ENCODE measurements around the gene ANXA8.
"Not testable (repeated sequence)": the region's sequence is repeated elsewhere in the genome, so short reads cannot be mapped to it uniquely, and the experiment has no call there.

ANXA8 gene

DNA sequence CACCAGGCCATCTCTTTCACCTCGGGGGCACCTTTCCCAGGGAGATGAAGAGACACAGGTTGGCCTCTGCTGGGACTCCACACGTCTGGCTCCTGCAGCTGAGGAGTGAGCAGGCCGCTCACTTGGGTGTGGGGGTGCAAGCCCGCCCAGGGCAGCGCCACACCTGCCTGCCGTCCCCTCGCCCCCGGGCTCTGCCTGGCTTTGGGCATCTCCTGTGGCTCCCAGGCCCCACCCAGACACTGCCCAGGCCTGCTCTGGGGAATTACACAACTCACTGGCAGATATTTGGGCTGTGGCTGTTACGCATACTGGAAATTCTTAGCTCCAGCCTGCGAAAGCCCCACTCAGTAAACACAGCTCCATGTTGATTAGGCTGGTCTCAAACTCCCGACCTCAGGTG, at the start of gene ANXA8:
Gene ANXA8, minus strand, starts transcription at position 193 of the 400 bp plus-strand sequence. Its CDS starts 182 bp downstream, at position 11.
- H3K9me3 ChIP-seq; H3K36me3 ChIP-seq (replicated peaks); H3K4me1 ChIP-seq; DNase-seq (ENCODE audit: low spot score in 2 of 2); in situ Hi-C loops (cut with MboI; ENCODE audit: low sequenced_read_pairs); H3K27me3 ChIP-seq (ENCODE audit: low read depth); H3K4me3 ChIP-seq: not testable (repeated sequence)

GRCh38 chr10:47523475-47523874, 39.6 kb upstream of the ANXA8 start, which contains the start of gene AGAP9:
AGAP9 (minus strand) TSS chr10:47523638; CDS start chr10:47523526, 112 bp downstream.
- DNase-seq (ENCODE audit: low spot score in 2 of 2); H3K27me3 ChIP-seq (ENCODE audit: low read depth); H3K36me3 ChIP-seq (replicated peaks); H3K4me3 ChIP-seq; H3K9me3 ChIP-seq; in situ Hi-C loops (cut with MboI; ENCODE audit: low sequenced_read_pairs); H3K4me1 ChIP-seq: not testable (repeated sequence)

DNA sequence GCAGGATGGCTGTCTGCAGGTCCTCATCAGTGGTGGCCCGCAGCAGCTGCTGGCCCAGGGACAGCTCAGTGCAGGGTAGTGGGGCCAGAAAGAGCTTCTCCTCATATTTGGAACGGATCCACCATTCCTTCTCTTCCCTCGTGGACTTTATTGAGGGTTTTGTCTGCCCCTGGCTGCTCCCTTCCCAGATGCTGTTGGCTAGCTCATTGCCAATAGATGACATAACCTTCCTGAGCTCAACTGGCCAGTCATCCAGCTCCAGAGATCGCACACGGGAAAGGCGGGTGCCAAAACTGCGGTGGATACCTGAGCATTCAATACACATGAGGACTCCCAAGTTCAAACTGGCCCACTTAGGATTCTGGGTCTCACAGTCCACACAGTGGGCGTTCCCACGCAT, 18.4 kb upstream of the ANXA8 start:
- in situ Hi-C loops (cut with MboI; ENCODE audit: low sequenced_read_pairs); H3K27me3 ChIP-seq (ENCODE audit: low read depth); H3K36me3 ChIP-seq (replicated peaks); H3K4me3 ChIP-seq; DNase-seq (ENCODE audit: low spot score in 2 of 2); H3K9me3 ChIP-seq; H3K4me1 ChIP-seq: not testable (repeated sequence)

DNA sequence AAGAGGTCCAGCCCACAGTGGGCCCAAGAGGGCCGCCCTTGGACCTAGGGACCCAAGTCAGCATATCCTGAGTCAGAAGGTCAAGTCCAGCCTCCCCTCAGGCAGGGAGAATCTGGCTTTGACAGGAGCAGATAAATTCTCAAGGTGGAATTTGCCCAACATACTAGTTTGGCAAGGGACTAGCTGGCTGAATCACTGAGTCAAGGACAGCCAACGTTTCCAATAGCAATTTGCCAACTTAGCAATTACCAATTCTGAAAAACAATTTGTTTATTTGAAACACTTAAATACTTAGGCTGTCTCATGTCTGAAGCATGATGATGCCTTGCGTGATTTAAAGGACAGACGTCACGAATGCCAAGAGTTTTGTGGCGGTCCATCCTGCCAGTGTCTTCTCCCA, 10.3 kb upstream of the ANXA8 start:
- H3K27me3 ChIP-seq (ENCODE audit: low read depth); H3K9me3 ChIP-seq; H3K4me3 ChIP-seq; H3K36me3 ChIP-seq (replicated peaks); in situ Hi-C loops (cut with MboI; ENCODE audit: low sequenced_read_pairs); DNase-seq (ENCODE audit: low spot score in 2 of 2); H3K4me1 ChIP-seq: not testable (repeated sequence)

- DNase-seq (ENCODE audit: low spot score in 2 of 2); H3K9me3 ChIP-seq; H3K4me1 ChIP-seq; H3K27me3 ChIP-seq (ENCODE audit: low read depth); H3K4me3 ChIP-seq; in situ Hi-C loops (cut with MboI; ENCODE audit: low sequenced_read_pairs); H3K36me3 ChIP-seq (replicated peaks): not testable (repeated sequence)
These were observed 7.7 kb upstream of the ANXA8 start, which contains the start of gene FAM25G for GRCh38 chr10:47491600-47491999. FAM25G (minus strand) TSS chr10:47491700; CDS start chr10:47491674, 26 bp downstream.

- in situ Hi-C loops (cut with MboI; ENCODE audit: low sequenced_read_pairs); DNase-seq (ENCODE audit: low spot score in 2 of 2): not testable (repeated sequence)
These were observed 5.7 kb upstream of the ANXA8 start for GRCh38 chr10:47489630-47490029.

GRCh38 chr10:47485943-47486342, 2.0 kb upstream of the ANXA8 start:
- DNase-seq (ENCODE audit: low spot score in 2 of 2); H3K36me3 ChIP-seq (replicated peaks); in situ Hi-C loops (cut with MboI; ENCODE audit: low sequenced_read_pairs); H3K9me3 ChIP-seq; H3K4me3 ChIP-seq; H3K4me1 ChIP-seq; H3K27me3 ChIP-seq (ENCODE audit: low read depth): not testable (repeated sequence)

More at GRCh38 chr10:47489630-47490029, 5.7 kb upstream of the ANXA8 start:
- not testable (repeated sequence) for H3K27me3 ChIP-seq (ENCODE audit: low read depth); H3K9me3 ChIP-seq; H3K36me3 ChIP-seq (replicated peaks); H3K4me3 ChIP-seq; H3K4me1 ChIP-seq

GRCh38 chr10:47484786-47485185, 871 bp upstream of the ANXA8 start:
- in situ Hi-C loops (cut with MboI; ENCODE audit: low sequenced_read_pairs); H3K9me3 ChIP-seq; DNase-seq (ENCODE audit: low spot score in 2 of 2); H3K4me3 ChIP-seq; H3K4me1 ChIP-seq; H3K36me3 ChIP-seq (replicated peaks); H3K27me3 ChIP-seq (ENCODE audit: low read depth): not testable (repeated sequence)

DNA sequence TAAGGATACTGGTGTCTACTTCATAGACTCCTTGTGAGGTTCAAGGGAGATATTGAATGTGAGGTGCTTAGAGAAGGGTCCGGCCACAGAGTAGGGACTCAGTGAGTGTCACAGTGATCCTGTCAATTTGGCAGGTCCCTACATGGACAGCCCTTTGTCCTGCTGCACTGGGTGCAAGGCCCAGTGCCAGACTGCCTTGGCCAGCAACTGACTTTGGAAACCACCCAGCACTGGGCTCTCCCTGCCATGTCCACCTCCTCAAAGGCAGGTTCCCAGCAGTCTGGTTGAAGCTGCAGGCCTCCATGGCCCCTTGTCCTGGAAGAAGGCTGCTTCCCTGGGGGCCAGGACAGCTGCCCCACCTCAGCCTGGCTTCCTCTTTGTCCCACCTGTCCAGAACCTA, 1.5 kb downstream of the ANXA8 start:
- H3K4me1 ChIP-seq; H3K9me3 ChIP-seq; DNase-seq (ENCODE audit: low spot score in 2 of 2); in situ Hi-C loops (cut with MboI; ENCODE audit: low sequenced_read_pairs); H3K36me3 ChIP-seq (replicated peaks); H3K27me3 ChIP-seq (ENCODE audit: low read depth); H3K4me3 ChIP-seq: not testable (repeated sequence)

DNA sequence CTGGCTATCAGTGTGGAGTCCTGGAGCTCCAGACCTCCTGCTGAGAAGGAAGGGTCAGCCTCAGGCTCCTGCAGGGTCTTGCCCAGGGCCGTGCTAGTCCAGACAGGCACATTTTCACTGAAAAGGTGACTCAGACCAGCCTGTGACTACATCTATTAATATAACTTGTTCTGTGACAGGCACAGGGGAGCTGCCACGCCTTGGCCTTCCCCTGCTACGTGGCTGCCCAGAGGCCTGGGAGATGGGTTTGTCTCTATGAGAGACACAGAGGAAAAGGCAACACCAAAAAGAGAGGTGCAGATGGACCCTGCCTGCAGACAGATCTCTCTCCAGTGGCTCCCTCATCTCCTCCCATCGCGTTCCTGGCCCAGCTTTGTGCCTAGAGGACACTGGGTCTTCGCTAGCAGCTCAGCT, 2.1 kb downstream of the ANXA8 start:
- H3K4me3 ChIP-seq; in situ Hi-C loops (cut with MboI; ENCODE audit: low sequenced_read_pairs); DNase-seq (ENCODE audit: low spot score in 2 of 2): not testable (repeated sequence)

GRCh38 chr10:47481182-47481766, 2.6 kb downstream of the ANXA8 start:
- H3K4me3 ChIP-seq; H3K4me1 ChIP-seq; H3K9me3 ChIP-seq; in situ Hi-C loops (cut with MboI; ENCODE audit: low sequenced_read_pairs); H3K36me3 ChIP-seq (replicated peaks); H3K27me3 ChIP-seq (ENCODE audit: low read depth); DNase-seq (ENCODE audit: low spot score in 2 of 2): not testable (repeated sequence)

More for the DNA sequence above, 2.1 kb downstream of the ANXA8 start:
- not testable (repeated sequence) for H3K4me1 ChIP-seq; H3K9me3 ChIP-seq; H3K27me3 ChIP-seq (ENCODE audit: low read depth); H3K36me3 ChIP-seq (replicated peaks)

DNA sequence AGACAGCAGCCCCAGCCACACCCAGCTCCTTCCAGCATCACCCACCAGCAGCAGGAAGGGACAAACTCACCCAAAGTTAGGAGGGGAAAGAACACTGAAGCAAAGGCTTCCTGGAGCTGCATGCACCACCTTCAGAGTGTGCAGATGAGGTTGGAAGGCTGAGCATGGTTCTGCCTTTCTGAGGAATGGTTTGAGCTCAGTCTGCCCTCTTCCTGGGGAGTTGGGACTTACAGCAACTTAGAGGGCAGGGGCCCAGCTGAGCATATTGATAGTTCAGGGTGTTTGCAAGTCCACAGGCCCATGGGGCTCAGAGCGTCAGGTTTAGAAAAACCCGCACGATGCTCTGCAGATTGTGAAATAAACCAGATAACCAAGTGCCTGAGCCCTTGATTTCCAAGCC, 3.8 kb downstream of the ANXA8 start:
- H3K36me3 ChIP-seq (replicated peaks); H3K27me3 ChIP-seq (ENCODE audit: low read depth); H3K4me1 ChIP-seq; H3K4me3 ChIP-seq; in situ Hi-C loops (cut with MboI; ENCODE audit: low sequenced_read_pairs); H3K9me3 ChIP-seq; DNase-seq (ENCODE audit: low spot score in 2 of 2): not testable (repeated sequence)

- H3K9me3 ChIP-seq; H3K27me3 ChIP-seq (ENCODE audit: low read depth); in situ Hi-C loops (cut with MboI; ENCODE audit: low sequenced_read_pairs); H3K4me3 ChIP-seq; DNase-seq (ENCODE audit: low spot score in 2 of 2); H3K36me3 ChIP-seq (replicated peaks); H3K4me1 ChIP-seq: not testable (repeated sequence)
These were observed 5.8 kb downstream of the ANXA8 start for GRCh38 chr10:47478114-47478513.

GRCh38 chr10:47477078-47477477, 6.8 kb downstream of the ANXA8 start:
- H3K4me3 ChIP-seq; H3K36me3 ChIP-seq (replicated peaks); H3K9me3 ChIP-seq; DNase-seq (ENCODE audit: low spot score in 2 of 2); in situ Hi-C loops (cut with MboI; ENCODE audit: low sequenced_read_pairs); H3K4me1 ChIP-seq; H3K27me3 ChIP-seq (ENCODE audit: low read depth): not testable (repeated sequence)

DNA sequence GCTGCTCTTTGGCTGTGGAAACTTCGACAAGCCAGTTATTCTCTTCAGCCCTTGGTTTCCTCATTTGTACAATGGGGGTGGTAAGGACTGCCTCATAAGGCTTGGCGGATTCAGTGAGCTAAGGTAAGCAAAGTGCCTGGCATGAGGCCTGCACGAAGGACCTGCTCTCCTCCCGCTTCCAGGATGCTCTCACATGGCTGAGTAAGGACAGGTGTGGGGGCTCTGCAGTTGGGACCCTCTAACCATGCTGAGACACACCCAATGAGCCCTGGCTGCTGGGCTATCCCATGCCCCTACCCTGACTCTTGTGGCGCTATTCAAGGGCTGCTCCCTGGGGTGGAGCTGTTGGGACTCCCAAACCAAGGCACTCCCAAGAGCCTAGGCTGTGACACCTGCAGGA, 8.8 kb downstream of the ANXA8 start:
- H3K4me1 ChIP-seq; H3K27me3 ChIP-seq (ENCODE audit: low read depth); H3K36me3 ChIP-seq (replicated peaks); in situ Hi-C loops (cut with MboI; ENCODE audit: low sequenced_read_pairs); H3K9me3 ChIP-seq; DNase-seq (ENCODE audit: low spot score in 2 of 2); H3K4me3 ChIP-seq: not testable (repeated sequence)

All from HAP-1 (cell line).